A549 (cell line): ENCODE data around the gene HMOX1. TPM values are rescaled to one million over a fixed set of nuclear protein-coding genes. Genes with fewer than 3 reads are reported as not detected.

Experiments
- ATAC-seq, 2 experiments: fragments of 200-7000 bp in 1 of 2; fragments of >200 bp in 1 of 2; cut with Nextera tagmentation in 1 of 2; cut with Tn5 transposase in 1 of 2; 3 replicates each; pipeline versions ENCODE4 v1.8.0 to v1.9.1; 2018 to 2020; ENCODE audit warnings: mild to moderate bottlenecking in 1 of 2, moderate library complexity in 1 of 2
- CTCF ChIA-PET: fragments of 300-600 bp; sonication (Branson Sonifier 250); formaldehyde crosslinking; extraction: SDS; loops from one replicate; lab custom pipeline; 2021; ENCODE audit warnings: antibody characterized with exemption, inconsistent platforms; lab: Yijun Ruan, JAX
- POLR2A ChIA-PET: fragments of 350-600 bp; formaldehyde crosslinking; extraction: SDS; loops from one replicate; lab custom pipeline; 2021; ENCODE audit warnings: antibody characterized with exemption, inconsistent platforms; lab: Yijun Ruan, JAX
- DNase-seq, 2 experiments: peaks; one replicate each; pipeline versions ENCODE4 v3.0.0 to v3.0.0-alpha.2; 2011 to 2016; ENCODE audit warnings: low read depth in 1 of 2, low spot score in 1 of 2
- FAIRE-seq: peaks from 2 replicates; lab custom pipeline; 2011; peaks lifted over from hg19 to GRCh38; lab: Jason Lieb, UNC
- H3K27ac ChIP-seq, 2 experiments: fragments of >200 bp; sonication (Bioruptor Twin); formaldehyde crosslinking; 3 replicates each; pipeline ENCODE4 v1.5.1; 2016 to 2017
- H3K4me1 ChIP-seq: fragments of >200 bp; sonication (Bioruptor Twin); formaldehyde crosslinking; 3 replicates; pipeline ENCODE4 v1.6.1; 2016
- H3K4me2 ChIP-seq: fragments of >200 bp; sonication (Bioruptor Twin); formaldehyde crosslinking; 3 replicates; pipeline ENCODE4 v1.6.1; 2016
- H3K4me3 ChIP-seq: fragments of >200 bp; sonication (Bioruptor Twin); formaldehyde crosslinking; 3 replicates; pipeline ENCODE4 v1.5.1; 2016
- H3K9me3 ChIP-seq: fragments of >200 bp; sonication (Bioruptor Twin); formaldehyde crosslinking; 3 replicates; pipeline ENCODE4 v1.6.1; 2016
- BHLHE40 ChIP-seq: IDR thresholded peaks from 2 replicates; pipeline ENCODE4 v1.6.1; 2012; ENCODE audit warnings: low read depth, low read length, inconsistent platforms
- CBX8 ChIP-seq: fragments of 200-600 bp; sonication (generic); IDR thresholded peaks from 2 replicates; pipeline ENCODE4 v1.6.1; 2016
- CEBPB ChIP-seq, 2 experiments: fragments of >200 bp in 1 of 2; sonication (Bioruptor Twin) in 1 of 2; formaldehyde crosslinking in 1 of 2; IDR thresholded peaks; 2 replicates each; pipeline ENCODE4 v1.6.1; 2012 to 2016
- FOSB ChIP-seq: fragments of 250-450 bp; sonication (Bioruptor Pico); IDR thresholded peaks from 2 replicates; pipeline ENCODE4 v1.5.0; 2020; ENCODE audit warnings: mild to moderate bottlenecking, moderate library complexity
- FOSL2 ChIP-seq, 2 experiments: fragments of 450-650 bp in 1 of 2; fragments of >200 bp in 1 of 2; sonication (Bioruptor Twin) in 1 of 2; formaldehyde crosslinking; IDR thresholded peaks; 2 replicates each; pipeline versions ENCODE4 v1.5.0 to v1.6.1; 2016 to 2020; ENCODE audit warnings: mild to moderate bottlenecking in 1 of 2, moderate library complexity in 1 of 2
- GATA3 ChIP-seq: IDR thresholded peaks from 2 replicates; pipeline ENCODE4 v1.6.1; 2012; ENCODE audit warnings: borderline replicate concordance
- HMGXB4 ChIP-seq: fragments of 250-450 bp; sonication (Bioruptor Pico); IDR thresholded peaks from 2 replicates; pipeline ENCODE4 v1.5.0; 2021; ENCODE audit warnings: mild to moderate bottlenecking, moderate library complexity, borderline replicate concordance
- HOXB5 ChIP-seq: fragments of 250-450 bp; sonication (Bioruptor Pico); IDR thresholded peaks from 2 replicates; pipeline ENCODE4 v1.5.0; 2020; ENCODE audit warnings: mild to moderate bottlenecking, moderate library complexity
- MAZ ChIP-seq: fragments of 150-350 bp; IDR thresholded peaks from 2 replicates; pipeline ENCODE4 v1.6.1; 2014; ENCODE audit warnings: antibody characterized with exemption, low read depth, low read length, borderline replicate concordance
- MYC ChIP-seq: IDR thresholded peaks from 2 replicates; pipeline ENCODE4 v1.6.1; 2012; ENCODE audit warnings: mild to moderate bottlenecking, inconsistent platforms, low read length, improper control_type of control experiment, borderline replicate concordance
- NFE2L2 ChIP-seq: fragments of 150-350 bp; conservative IDR thresholded peaks from 2 replicates; pipeline ENCODE4 v1.6.1; 2014; ENCODE audit warnings: low read length
- NR3C1 ChIP-seq: fragments of >200 bp; sonication (Bioruptor Twin); formaldehyde crosslinking; IDR thresholded peaks from 3 replicates; pipeline ENCODE4 v1.6.1; 2017
- POLR2A ChIP-seq: IDR thresholded peaks from 2 replicates; pipeline ENCODE4 v1.6.1; 2012; ENCODE audit warnings: mild to moderate bottlenecking, low read length
- POLR2AphosphoS2 ChIP-seq: conservative IDR thresholded peaks from 2 replicates; pipeline ENCODE4 v1.6.1; 2012; ENCODE audit warnings: low read length, improper control_type of control experiment, inconsistent platforms
- RAD21 ChIP-seq, 2 experiments: fragments of >200 bp in 1 of 2; sonication (Bioruptor Twin) in 1 of 2; formaldehyde crosslinking in 1 of 2; IDR thresholded peaks in 1 of 2; conservative IDR thresholded peaks in 1 of 2; 2 replicates in 1 of 2; 3 replicates in 1 of 2; pipeline ENCODE4 v1.6.1; 2012 to 2018; ENCODE audit warnings: inconsistent platforms in 1 of 2
- RARB ChIP-seq: fragments of 250-450 bp; sonication (Bioruptor Pico); IDR thresholded peaks from 2 replicates; pipeline ENCODE4 v1.8.0; 2021; ENCODE audit warnings: mild to moderate bottlenecking, moderate library complexity
- REST ChIP-seq: fragments of 200-600 bp; sonication (generic); IDR thresholded peaks from 2 replicates; pipeline ENCODE4 v1.6.1; 2016; ENCODE audit warnings: antibody characterized with exemption, mild to moderate bottlenecking, moderate library complexity
- RFX5 ChIP-seq: fragments of 450-650 bp; IDR thresholded peaks from 2 replicates; pipeline ENCODE4 v1.7.1; 2014; ENCODE audit warnings: antibody characterized with exemption, mild to moderate bottlenecking, moderate library complexity
- SMC3 ChIP-seq: fragments of >200 bp; sonication (Bioruptor Twin); formaldehyde crosslinking; IDR thresholded peaks from 3 replicates; pipeline ENCODE4 v1.6.1; 2018; ENCODE audit warnings: inconsistent platforms
- SREBF2 ChIP-seq: fragments of 450-650 bp; IDR thresholded peaks from 2 replicates; pipeline ENCODE4 v1.6.1; 2014; ENCODE audit warnings: mild to moderate bottlenecking, moderate library complexity
- TFCP2L1 ChIP-seq: fragments of 250-450 bp; sonication (Bioruptor Pico); IDR thresholded peaks from 2 replicates; pipeline ENCODE4 v1.5.0; 2021; ENCODE audit warnings: mild to moderate bottlenecking
- TP53 ChIP-seq: fragments of 250-450 bp; sonication (Bioruptor Pico); IDR thresholded peaks from 2 replicates; pipeline ENCODE4 v1.5.0; 2021; ENCODE audit warnings: mild to moderate bottlenecking, moderate library complexity
- ZC3H11A ChIP-seq: fragments of 450-650 bp; IDR thresholded peaks from 2 replicates; pipeline ENCODE4 v1.6.1; 2014; ENCODE audit warnings: antibody characterized with exemption, mild to moderate bottlenecking
- ZSCAN20 ChIP-seq: fragments of 250-450 bp; sonication (Bioruptor Pico); IDR thresholded peaks from 2 replicates; pipeline ENCODE4 v1.8.0; 2022; ENCODE audit warnings: mild to moderate bottlenecking, moderate library complexity
- WGBS: methylation state at CpG from one replicate; pipeline ENCODE4 v1.1.6; 2017; ENCODE audit errors: missing lambda C conversion rate; 5-methylcytosine and 5-hydroxymethylcytosine counted together
- polyA plus RNA-seq, 4 experiments: library from polyadenylated mRNA; depleted of rRNA in 3 of 4; stranded (reverse); fragments of >200 nt; fragmentation: RNase III in 1 of 4; extraction: RNeasy Plus Mini Kit Qiagen cat#74134 plus additional on column Dnase treatment in 1 of 4; gene quantifications; 2 replicates in 3 of 4; 3 replicates in 1 of 4; pipeline ENCODE4 v1.2.3, GENCODE V29; 2011 to 2017
- TF ChIP-seq, protein P1 (sequence below): IDR thresholded peaks from 2 replicates; pipeline ENCODE4 v1.6.1; 2012
- TF ChIP-seq, protein P2 (sequence below): IDR thresholded peaks from 2 replicates; pipeline ENCODE4 v1.6.1; 2012

The HMOX1 gene
- polyA plus RNA-seq, 2 of the 4 experiments (the other 2 are of a cell fraction): 97.7 to 506 TPM

DNA sequence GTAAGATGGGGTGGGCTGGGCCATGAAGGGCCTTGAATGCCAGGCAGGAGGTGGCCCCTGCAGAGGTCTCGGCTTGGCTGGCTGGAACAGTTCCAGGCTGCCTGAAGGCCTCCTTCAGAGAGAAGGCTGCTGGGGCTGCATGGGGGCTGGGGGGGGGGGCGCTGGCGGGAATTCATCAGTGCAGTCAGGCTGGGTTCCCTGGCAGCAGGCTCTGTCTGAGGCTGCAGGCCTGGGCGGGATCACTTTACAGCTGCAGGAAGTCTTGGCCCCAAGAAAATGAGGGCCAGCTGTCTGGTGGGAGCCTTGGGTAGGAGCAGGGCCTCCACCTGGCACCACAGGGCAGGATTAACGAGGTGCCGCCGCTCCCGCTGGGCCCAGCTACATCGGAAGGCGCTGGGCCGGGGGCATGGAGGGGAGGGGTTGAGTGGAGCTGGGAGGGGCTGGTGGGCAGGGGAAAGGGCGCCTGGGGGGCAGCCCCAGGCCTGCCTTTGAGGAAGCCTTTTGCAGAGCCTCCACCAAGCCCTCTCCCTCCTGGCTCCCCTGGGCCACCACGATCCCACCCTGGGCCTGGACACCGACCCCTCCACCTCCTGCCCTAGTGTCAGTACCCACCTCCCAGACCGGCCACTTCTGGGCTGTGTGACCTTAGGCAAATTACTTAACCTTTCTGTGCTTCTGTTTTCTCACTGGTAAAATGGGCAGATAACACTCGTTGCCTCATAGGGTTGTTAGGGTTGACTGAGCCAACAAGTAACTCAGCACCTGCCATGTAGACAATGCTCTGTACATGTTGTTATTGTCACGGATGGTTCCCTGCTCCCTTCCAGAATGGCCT lies 31.0 kb upstream of the HMOX1 start:
- ATAC-seq (peak in 1 of 2 experiments; percentile 3; a peak in 2 of 6 replicates), FAIRE-seq (no peak), DNase-seq (no peak)
- Histone ChIP-seq H3K4me3 (no peak overlapping the region), H3K9me3 (no peaks in the 10 kb centered on the region), H3K4me1 (peaks cover 25% of the 10 kb centered on the region), H3K27ac (peak overlapping the region; percentile 62 to 98), H3K4me2 (peak overlapping the region; percentile 22; the same call in 1 of the 3 replicates)
- 80% methylated on average over 5 of the region's 17 CpGs for whole genome bisulfite sequencing
- POLR2A ChIA-PET: no interaction called here
- TF ChIP-seq POLR2AphosphoS2 (no peak), TP53 (CRISPR knock-in tag) (no peak), BHLHE40 (no peak), POLR2A (no peak), CEBPB (IDR thresholded peaks at IDR 0.05) (no peak), HMGXB4 (CRISPR knock-in tag) (no peak), CBX8 (no peak), REST (no peak), GATA3 (no peak), FOSB (CRISPR knock-in tag) (no peak), ZSCAN20 (no peak), ZC3H11A (no peak), TFCP2L1 (CRISPR knock-in tag) (no peak), MAZ (no peak), RFX5 (no peak)
- TF ChIP-seq, protein P1, sequence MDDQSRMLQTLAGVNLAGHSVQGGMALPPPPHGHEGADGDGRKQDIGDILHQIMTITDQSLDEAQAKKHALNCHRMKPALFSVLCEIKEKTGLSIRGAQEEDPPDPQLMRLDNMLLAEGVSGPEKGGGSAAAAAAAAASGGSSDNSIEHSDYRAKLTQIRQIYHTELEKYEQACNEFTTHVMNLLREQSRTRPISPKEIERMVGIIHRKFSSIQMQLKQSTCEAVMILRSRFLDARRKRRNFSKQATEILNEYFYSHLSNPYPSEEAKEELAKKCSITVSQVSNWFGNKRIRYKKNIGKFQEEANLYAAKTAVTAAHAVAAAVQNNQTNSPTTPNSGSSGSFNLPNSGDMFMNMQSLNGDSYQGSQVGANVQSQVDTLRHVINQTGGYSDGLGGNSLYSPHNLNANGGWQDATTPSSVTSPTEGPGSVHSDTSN: no peak
- CTCF ChIA-PET: interaction anchor here (0.5 to 6.3 kb wide), 17 partner anchors 10 to 716 kb away, joined by 3 to 46 read pairs (median 7); partner anchors contain the start of gene HMOX1

DNA sequence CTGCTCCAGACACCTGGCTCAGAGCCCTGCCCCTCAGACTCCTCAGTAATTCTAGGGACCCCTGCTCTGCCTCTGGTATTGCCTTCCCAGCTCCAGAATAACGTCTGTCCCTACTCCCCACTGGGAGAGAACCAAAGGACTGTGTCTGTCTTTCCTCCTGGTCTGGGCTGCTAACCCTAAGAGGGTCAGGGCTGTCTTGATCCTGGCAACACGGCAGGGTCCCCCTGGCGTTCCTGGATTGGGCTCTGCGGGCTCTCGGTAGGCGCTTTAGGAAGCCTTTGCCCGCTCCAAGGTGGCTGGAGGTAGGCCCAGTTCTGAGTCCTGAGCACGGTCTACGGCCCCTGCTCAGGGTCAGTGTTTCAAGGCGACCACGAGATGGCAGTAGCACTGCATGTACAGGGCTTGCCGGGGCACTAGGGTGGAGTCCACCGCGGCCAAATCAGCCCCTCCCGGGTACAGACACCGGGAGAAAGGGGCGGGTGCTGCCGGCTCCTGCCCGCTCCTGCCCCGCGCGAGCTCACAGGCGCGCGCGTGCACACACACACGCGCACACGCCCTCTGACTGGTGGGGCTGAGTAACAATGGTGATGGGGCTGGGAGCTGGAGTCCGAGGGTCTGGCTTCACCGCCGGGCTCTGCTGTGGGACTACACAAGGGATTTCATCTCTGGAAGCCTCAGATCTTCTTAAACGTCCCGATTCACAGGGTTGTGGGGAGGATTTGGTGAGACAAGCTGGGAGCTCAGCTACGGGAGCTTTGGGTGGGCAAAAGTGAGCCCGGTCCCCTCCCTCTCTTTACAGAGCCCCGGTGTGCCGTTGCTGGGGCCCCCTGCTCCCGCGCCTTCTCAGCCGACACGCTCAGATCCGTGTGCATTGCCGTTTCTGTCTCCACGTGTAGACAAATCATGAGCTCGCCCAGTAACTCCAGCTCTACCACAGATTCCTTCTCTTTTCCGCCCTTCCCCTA lies 30.1 kb upstream of the HMOX1 start:
- H3K27ac ChIP-seq: peak overlapping the region; percentile 95 to 98
- POLR2A ChIA-PET: interaction anchor here (1.2 to 1.4 kb wide), 7 partner anchors 13 to 270 kb away, joined by 3 to 20 read pairs (median 4); partner anchors contain the start of gene HMOX1
- no peak for TF ChIP-seq NR3C1
- no peak for TF ChIP-seq HMGXB4 (CRISPR knock-in tag)
- TF ChIP-seq HOXB5 (CRISPR knock-in tag): no peak
- TF ChIP-seq CBX8: no peak
- TF ChIP-seq SREBF2: no peak
- no peak for TF ChIP-seq RARB (CRISPR knock-in tag)
- no peak for TF ChIP-seq FOSL2 (IDR thresholded peaks at IDR 0.05)
- no peak for TF ChIP-seq FOSL2 (CRISPR knock-in tag; IDR thresholded peaks at IDR 0.05)
- no peak for TF ChIP-seq NFE2L2
- peak; percentile 91 to 95 for TF ChIP-seq RAD21 (conservative IDR thresholded peaks at IDR 0.05 in 1 of 2, IDR thresholded peaks at IDR 0.05 in 1 of 2)
- TF ChIP-seq, protein P2, sequence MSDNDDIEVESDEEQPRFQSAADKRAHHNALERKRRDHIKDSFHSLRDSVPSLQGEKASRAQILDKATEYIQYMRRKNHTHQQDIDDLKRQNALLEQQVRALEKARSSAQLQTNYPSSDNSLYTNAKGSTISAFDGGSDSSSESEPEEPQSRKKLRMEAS: peak; percentile 38
- no peak for TF ChIP-seq CEBPB (IDR thresholded peaks at IDR 0.05)
- peak; percentile 82 for TF ChIP-seq SMC3
- TF ChIP-seq MYC: no peak
- TF ChIP-seq GATA3: no peak

More for the DNA sequence above, 30.1 kb upstream of the HMOX1 start:
- WGBS: 4% methylated on average over 17 of the region's 47 CpGs
- DNase-seq (peak; percentile 85 to 91), FAIRE-seq (no peak), ATAC-seq (peak; percentile 81 to 93)
- Histone ChIP-seq H3K4me2 (peak overlapping the region; percentile 91), H3K4me3 (peak overlapping the region; percentile 49), H3K9me3 (no peaks in the 10 kb centered on the region), H3K4me1 (peaks cover 29% of the 10 kb centered on the region)
- CTCF ChIA-PET: interaction anchor here (0.5 to 6.3 kb wide), 48 partner anchors 9 to 831 kb away, joined by 3 to 46 read pairs (median 4); partner anchors contain the start of genes HMOX1 and RASD2
